HG03025 (cell line): ENCODE measurements around the gene GPN1.
"Not testable (repeated sequence)": the region's sequence is repeated elsewhere in the genome, so short reads cannot be mapped to it uniquely, and the experiment has no call there.

Experiments used
- ATAC-seq: cut with Tn5 transposase; IDR thresholded peaks from one replicate; pipeline ENCODE4 v1.9.1; 2021; ENCODE audit warnings: mild to moderate bottlenecking, moderate library complexity; ENCODE audit not compliant: unreplicated experiment, low FRiP score

The GPN1 gene

GRCh38 chr2:27664622-27665363 is 35.9 kb downstream of the GPN1 start:
- no peak for ATAC-seq

- no peak for ATAC-seq
Observed at GRCh38 chr2:27667446-27667845, 38.6 kb downstream of the GPN1 start.

GRCh38 chr2:27671235-27671634 is 42.4 kb downstream of the GPN1 start:
- ATAC-seq = no peak

DNA sequence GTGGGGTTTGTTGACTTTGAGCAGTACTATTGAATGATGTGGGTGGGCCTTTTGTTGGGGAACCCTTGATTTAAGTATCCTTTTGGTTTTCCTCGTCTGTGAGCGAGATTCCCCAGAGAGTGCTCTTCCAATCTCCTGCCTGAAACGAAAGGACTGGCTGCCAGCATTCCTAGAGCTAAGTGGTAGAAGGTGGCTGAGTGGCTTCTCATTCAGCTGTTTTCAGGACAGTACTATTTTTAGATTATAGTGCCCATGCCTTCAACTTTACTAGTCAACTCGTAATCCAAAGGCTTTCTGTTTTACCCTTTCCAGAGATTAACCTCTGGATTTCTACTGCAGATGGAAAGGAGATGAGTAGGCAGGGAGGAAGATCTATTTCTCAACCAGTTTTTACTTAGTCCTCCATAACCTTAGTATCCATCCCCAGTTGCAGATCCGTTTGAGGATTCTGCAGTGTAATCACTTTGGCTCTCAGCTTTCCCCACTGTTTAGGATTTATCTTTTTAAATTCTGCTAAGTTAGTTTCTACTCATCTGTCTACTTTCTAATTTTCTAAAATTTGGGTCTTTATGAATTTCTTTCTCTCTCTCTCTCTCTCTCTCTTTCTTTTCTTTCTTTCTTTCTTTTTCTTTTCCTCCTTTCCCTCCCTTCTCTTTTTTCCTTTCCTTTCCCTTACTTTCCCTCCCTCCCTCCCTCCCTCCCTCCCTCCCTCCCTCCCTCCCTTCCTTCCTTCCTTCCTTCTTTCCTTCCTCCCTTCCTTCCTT is 44.1 kb downstream of the GPN1 start:
- ATAC-seq = no peak

- no peak for ATAC-seq
Observed at GRCh38 chr2:27680571-27680970, 51.7 kb downstream of the GPN1 start.

- ATAC-seq = no peak
Observed at GRCh38 chr2:27681841-27682240, 53.0 kb downstream of the GPN1 start.

- not testable (repeated sequence) for ATAC-seq
Observed at GRCh38 chr2:27682334-27682771, 53.5 kb downstream of the GPN1 start.

GRCh38 chr2:27683390-27684071 is 54.7 kb downstream of the GPN1 start:
- no peak for ATAC-seq

DNA sequence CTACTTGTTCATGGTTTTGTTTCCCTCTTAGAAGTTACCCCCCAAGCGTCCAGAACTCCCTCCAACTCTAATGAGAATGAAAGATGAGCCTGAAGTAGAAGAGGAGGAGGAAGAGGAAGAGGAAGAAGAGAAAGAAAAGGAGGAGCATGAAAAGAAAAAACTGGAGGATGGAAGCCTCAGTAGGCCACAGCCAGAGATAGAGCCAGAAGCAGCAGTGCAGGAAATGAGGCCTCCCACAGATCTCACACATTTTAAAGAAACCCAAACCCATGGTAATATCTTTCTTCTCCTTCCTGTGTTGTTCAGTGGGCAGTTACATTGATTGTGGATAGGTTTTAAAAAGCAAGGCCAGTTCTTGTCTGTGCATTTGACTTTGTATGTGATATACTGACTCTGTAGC is 56.2 kb downstream of the GPN1 start:
- not testable (repeated sequence) for ATAC-seq

DNA sequence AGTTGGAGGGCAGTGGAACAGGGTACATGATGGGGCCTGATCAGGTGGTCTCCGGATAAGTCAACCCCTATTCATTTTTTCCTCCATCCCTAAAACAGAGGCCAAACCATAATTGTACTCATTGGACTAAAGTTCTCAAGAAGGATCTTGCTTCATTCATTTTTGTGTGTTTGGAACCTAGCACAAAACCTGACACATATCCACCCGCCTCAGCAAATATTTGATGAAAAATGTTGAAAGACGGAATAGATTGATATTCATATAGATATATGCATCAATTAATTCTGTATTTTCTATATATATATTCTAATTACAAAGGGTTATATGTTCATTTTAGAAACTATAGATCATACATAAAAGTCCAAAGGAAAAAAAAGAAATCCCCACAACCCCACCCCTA is 56.7 kb downstream of the GPN1 start:
- no peak for ATAC-seq

- ATAC-seq = no peak
Observed at GRCh38 chr2:27687232-27687631, 58.4 kb downstream of the GPN1 start.

DNA sequence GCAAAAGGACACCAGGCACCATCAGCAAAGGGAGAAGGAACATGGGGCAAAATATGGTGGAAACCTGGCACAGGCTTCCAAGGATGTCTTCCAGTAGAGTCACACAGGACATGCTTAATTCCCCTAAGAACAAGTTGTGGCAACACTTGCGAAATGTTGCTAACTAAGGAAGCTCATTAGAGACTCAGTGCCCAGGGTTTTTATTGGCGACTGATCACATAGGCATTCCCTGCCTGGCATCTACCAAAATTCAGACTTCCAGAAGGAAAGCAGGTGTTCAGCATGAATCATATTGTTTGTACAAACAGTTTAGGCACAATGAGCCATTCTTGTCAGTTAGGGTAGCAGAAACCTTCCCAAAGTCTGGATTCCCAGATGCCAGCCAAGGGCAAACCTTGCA is 60.6 kb downstream of the GPN1 start:
- no peak for ATAC-seq

DNA sequence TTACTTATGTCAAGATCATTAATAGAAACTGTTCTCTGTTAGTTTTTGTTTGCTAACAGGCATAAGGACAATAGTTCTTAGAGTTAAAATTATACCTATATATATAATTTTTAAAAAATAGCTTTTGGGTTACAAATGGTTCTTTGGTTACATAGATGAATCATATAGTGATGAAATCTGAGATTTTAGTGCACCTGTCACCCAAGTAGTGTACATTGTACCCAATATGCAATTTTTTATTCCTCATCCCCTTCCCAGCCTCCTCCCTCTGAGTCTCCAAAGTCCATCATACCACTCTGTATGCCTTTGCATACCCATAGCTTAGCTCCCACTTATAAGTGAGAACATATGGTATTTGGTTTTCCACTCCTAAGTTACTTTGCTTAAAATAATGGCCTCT is 61.2 kb downstream of the GPN1 start:
- ATAC-seq = no peak

GRCh38 chr2:27697660-27698059 is 68.8 kb downstream of the GPN1 start:
- ATAC-seq = no peak
